ENCODE data around the gene SPATA7. TPM values are rescaled to one million over a fixed set of nuclear protein-coding genes. Genes with fewer than 3 reads are reported as not detected.

SPATA7 gene
- total and polyA plus RNA-seq, 12 donors, result 10.1 to 34.1 (median 15.0) TPM

DNA sequence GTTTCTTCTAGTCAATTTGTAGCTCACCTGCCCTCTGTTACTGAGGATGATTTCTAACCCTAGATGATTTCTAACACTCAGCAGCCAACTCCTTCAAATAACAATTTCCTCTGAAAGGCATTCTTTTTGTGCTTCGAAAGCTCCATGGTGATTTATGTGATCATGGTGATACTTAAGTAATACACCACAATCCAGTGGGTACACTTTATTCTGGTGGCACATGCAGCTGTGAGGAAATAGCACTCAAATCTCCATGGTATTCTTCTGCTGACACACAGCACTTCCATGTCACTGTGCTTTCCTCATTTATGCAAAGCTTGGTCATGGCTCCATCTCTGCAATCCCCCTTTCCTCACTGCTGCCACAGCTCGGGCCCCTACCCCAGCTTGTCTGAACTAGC lies 95.6 kb downstream of the SPATA7 start:
- TF ChIP-seq, protein P1, sequence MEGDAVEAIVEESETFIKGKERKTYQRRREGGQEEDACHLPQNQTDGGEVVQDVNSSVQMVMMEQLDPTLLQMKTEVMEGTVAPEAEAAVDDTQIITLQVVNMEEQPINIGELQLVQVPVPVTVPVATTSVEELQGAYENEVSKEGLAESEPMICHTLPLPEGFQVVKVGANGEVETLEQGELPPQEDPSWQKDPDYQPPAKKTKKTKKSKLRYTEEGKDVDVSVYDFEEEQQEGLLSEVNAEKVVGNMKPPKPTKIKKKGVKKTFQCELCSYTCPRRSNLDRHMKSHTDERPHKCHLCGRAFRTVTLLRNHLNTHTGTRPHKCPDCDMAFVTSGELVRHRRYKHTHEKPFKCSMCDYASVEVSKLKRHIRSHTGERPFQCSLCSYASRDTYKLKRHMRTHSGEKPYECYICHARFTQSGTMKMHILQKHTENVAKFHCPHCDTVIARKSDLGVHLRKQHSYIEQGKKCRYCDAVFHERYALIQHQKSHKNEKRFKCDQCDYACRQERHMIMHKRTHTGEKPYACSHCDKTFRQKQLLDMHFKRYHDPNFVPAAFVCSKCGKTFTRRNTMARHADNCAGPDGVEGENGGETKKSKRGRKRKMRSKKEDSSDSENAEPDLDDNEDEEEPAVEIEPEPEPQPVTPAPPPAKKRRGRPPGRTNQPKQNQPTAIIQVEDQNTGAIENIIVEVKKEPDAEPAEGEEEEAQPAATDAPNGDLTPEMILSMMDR (IDR thresholded peaks at IDR 0.05), result no peak
- no peak for TF ChIP-seq POLR2A (IDR thresholded peaks at IDR 0.05)
- Histone ChIP-seq H3K4me3 (no peak overlapping the region), H3K27me3 (no peaks in the 10 kb centered on the region), H3K27ac (no peak overlapping the region), H3K4me1 (replicated peaks in 1 of 2) (no peaks in the 10 kb centered on the region), H3K9me3 (replicated peaks in 1 of 3) (no peaks in the 10 kb centered on the region), H3K36me3 (replicated peaks in 1 of 2) (peaks cover 0 to 16% of the 10 kb centered on the region in 2 donors)
- intact Hi-C loops (cut with DNase I), result no loop called here
- WGBS, 4 donors, result 85 to 98% (median 92%) methylated on average over 2 of the region's 2 CpGs
- no peak for DNase-seq

DNA sequence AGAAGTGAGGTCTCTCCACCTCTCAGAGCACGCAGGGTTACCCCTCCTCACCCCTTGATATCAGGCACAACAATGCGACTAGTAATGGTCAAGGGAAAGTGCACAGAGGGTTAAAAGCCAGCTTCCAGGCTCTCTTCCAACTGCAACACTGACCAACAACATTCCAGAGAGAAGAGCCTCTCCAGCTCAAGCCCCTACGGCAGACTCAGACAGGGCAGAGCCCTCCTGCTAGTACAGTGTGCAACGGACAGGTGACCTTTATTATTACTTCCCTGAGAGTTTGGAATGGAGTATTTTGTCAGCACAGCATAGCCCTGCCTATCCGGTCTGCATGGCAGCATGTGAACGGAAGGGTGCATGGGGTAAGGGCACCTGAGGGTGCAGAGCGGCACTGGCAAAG lies 96.3 kb downstream of the SPATA7 start:
- 76 to 88% (median 81%) methylated on average over 7 of the region's 7 CpGs for WGBS, 4 donors
- Histone ChIP-seq H3K27me3 (no peaks in the 10 kb centered on the region), H3K9me3 (replicated peaks in 1 of 3) (no peaks in the 10 kb centered on the region), H3K4me1 (replicated peaks in 1 of 2) (no peaks in the 10 kb centered on the region), H3K4me3 (no peak overlapping the region), H3K36me3 (replicated peaks in 1 of 2) (peaks cover 0 to 16% of the 10 kb centered on the region in 2 donors), H3K27ac (no peak overlapping the region)
- TF ChIP-seq POLR2A (IDR thresholded peaks at IDR 0.05), result no peak
- TF ChIP-seq, protein P1 (IDR thresholded peaks at IDR 0.05), result no peak
- no peak for DNase-seq
- intact Hi-C loops (cut with DNase I), result no loop called here

DNA sequence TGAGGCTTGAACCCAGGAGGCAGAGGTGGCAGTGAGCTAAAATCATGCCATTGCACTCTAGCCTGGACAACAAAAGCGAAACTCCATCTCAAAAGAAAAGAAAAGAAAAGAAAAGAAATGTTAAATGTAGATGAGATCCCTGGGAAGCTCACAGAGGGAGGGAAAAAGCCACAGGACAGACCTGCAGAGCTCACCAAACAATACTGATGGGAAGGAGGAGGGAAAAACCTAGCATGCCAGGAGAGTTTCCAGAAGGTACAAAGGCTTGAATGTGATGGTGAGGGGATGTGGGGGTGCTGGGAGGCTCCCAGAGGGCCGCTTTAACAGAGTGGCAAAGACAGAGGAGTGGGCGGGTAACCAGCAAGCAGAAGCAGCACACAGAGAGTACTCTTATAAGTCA lies 97.1 kb downstream of the SPATA7 start:
- no peaks in the 10 kb centered on the region for H3K27me3 ChIP-seq
- intact Hi-C loops (cut with DNase I), result no loop called here
- H3K4me1 ChIP-seq (replicated peaks in 1 of 2), result no peaks in the 10 kb centered on the region
- H3K4me3 ChIP-seq, result no peak overlapping the region
- WGBS, 4 donors, result 93 to 99% (median 96%) methylated on average over 3 of the region's 3 CpGs
- H3K9me3 ChIP-seq (replicated peaks in 1 of 3), result no peaks in the 10 kb centered on the region
- H3K36me3 ChIP-seq (replicated peaks in 1 of 2), result peaks cover 0 to 16% of the 10 kb centered on the region in 2 donors
- no peak overlapping the region for H3K27ac ChIP-seq
- TF ChIP-seq POLR2A (IDR thresholded peaks at IDR 0.05), result no peak
- TF ChIP-seq, protein P1 (IDR thresholded peaks at IDR 0.05), result no peak
- no peak for DNase-seq

Other genes with a start within 250 kb of the SPATA7 start
- gene KCNK10, start 62.4 kb upstream of the SPATA7 start, total RNA-seq, result 1 to 10 TPM in 1 of 9 donors, under 1 TPM in 2, not detected in 6; 0.60 to 1.1 (median 0.69) TPM
- gene KCNK10, start 62.4 kb upstream of the SPATA7 start, polyA plus RNA-seq, result under 1 TPM in 2 of 3 donors, not detected in 1; 0.03 to 0.05 TPM
- gene PTPN21, start 169.3 kb downstream of the SPATA7 start, total RNA-seq, result 10 to 100 TPM in 7 of 9 donors, 1 to 10 TPM in 2; 8.4 to 21.3 (median 13.5) TPM
- 1 to 10 TPM; 3.7 to 9.1 (median 5.6) TPM for gene PTPN21, start 169.3 kb downstream of the SPATA7 start, polyA plus RNA-seq
- gene ZC3H14, start 177.4 kb downstream of the SPATA7 start, total RNA-seq, result 10 to 100 TPM; 36.9 to 91.6 (median 55.1) TPM
- gene ZC3H14, start 177.4 kb downstream of the SPATA7 start, polyA plus RNA-seq, result 10 to 100 TPM; 26.5 to 58.0 (median 43.7) TPM

Data from adrenal gland (tissue), 12 donors.